HG02642 (cell line): Measurements from ENCODE around the gene CAMKK2.
"Not testable (repeated sequence)": the region's sequence is repeated elsewhere in the genome, so short reads cannot be mapped to it uniquely, and the experiment has no call there.

Source experiments
- ATAC-seq: cut with Tn5 transposase; IDR thresholded peaks from one replicate; pipeline ENCODE4 v1.9.1; 2021; ENCODE audit warnings: mild to moderate bottlenecking; ENCODE audit not compliant: unreplicated experiment, poor library complexity

CAMKK2 gene

GRCh38 chr12:121299662-121300061, 3.2 kb upstream of the CAMKK2 start:
- no peak for ATAC-seq

- not testable (repeated sequence) for ATAC-seq
Observed at GRCh38 chr12:121298411-121298810, 1.9 kb upstream of the CAMKK2 start.

DNA sequence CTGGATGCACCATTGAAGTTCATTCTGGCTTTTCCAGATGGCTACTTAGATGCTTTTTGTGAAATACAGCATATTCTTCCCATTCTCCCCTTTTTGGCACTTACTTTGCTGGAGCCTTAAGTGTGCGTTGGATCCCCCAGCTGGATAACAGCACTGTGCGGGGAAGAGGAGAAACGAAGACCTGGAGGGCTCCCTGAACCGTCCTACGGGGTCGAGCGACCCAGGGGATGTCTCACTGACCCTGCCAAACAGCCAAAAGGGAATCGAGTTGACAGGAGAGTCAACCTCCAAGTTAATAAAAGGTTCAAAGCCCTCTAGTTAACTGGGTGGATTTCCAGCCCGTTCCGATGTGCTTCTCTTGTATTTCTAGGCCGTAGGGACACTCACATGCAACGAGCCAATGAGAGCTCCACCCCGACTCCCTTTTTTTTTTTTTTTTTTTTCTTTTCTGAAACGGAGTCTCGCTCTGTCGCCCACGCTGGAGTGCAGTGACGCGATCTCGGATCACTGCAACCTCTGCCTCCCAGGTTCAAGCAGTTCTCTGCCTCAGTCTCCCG, 1.0 kb upstream of the CAMKK2 start:
- peak; percentile 3 for ATAC-seq

GRCh38 chr12:121295746-121296617, 527 bp downstream of the CAMKK2 start:
- ATAC-seq = peak; percentile 35

GRCh38 chr12:121295116-121295745, 1.3 kb downstream of the CAMKK2 start:
- no peak for ATAC-seq

GRCh38 chr12:121294151-121294889, 2.2 kb downstream of the CAMKK2 start:
- no peak for ATAC-seq

GRCh38 chr12:121293603-121294002, 2.9 kb downstream of the CAMKK2 start:
- no peak for ATAC-seq

DNA sequence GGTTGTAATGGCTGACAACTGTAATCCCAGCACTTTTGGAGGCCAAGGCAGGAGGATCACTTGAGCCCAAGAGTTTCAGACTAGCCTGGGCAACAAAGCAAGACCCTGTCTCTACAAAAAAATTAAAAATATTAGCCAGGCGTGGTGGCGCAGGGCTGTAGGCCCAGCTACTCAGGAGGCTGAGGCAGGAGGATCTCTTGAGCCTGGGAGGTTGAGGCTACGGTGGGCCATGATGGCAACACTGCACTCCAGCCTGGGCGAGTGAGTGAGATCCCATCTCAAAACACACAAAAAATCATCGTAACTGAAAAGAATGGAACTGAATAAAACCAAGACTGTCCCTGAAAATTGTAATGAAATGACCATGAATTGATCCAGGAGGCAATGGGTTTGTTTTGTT, 6.1 kb downstream of the CAMKK2 start:
- no peak for ATAC-seq

DNA sequence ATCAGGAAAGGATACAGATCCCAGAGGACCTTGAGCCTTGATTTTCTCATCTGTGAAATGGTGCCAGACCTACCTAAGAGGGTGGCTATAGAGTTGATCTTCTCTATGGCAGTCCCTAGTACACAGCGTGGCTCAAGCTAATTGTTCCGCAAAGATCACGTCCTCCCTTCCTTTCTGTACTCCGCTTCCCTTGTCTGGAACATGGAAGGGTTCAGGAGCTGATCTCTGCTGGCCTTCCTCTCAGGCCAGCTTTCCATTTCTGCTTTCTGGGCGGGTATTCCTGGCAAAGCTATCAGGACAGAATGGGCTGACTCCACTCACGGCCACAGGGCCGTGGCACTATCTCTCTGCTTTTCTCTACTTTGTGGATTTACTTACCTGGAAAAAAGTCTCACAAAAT, 6.5 kb downstream of the CAMKK2 start:
- no peak for ATAC-seq

DNA sequence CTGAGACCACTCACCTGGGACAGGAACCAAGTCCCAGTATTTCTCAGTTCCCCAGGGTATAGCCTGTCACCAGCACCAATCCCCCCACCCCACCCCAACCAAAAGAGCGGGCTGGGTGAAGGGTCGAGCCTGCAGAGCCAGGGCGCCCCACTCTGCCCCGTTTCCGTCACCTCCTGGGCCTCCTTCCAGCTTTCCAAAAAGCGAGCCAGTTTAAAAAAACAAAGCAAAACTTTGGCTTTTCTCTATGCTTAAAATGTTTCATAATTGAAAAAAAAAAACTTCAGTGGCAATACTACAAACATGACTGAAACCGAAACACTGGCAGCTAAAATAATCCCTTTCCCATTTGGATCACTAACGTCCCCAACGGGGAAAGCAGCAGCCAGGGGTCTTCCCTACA, 7.5 kb downstream of the CAMKK2 start:
- ATAC-seq = no peak

GRCh38 chr12:121288158-121288845, 8.2 kb downstream of the CAMKK2 start:
- ATAC-seq = no peak

- ATAC-seq = no peak
Observed at GRCh38 chr12:121287267-121287954, 9.1 kb downstream of the CAMKK2 start.

- no peak for ATAC-seq
Observed at GRCh38 chr12:121285856-121286255, 10.7 kb downstream of the CAMKK2 start.

DNA sequence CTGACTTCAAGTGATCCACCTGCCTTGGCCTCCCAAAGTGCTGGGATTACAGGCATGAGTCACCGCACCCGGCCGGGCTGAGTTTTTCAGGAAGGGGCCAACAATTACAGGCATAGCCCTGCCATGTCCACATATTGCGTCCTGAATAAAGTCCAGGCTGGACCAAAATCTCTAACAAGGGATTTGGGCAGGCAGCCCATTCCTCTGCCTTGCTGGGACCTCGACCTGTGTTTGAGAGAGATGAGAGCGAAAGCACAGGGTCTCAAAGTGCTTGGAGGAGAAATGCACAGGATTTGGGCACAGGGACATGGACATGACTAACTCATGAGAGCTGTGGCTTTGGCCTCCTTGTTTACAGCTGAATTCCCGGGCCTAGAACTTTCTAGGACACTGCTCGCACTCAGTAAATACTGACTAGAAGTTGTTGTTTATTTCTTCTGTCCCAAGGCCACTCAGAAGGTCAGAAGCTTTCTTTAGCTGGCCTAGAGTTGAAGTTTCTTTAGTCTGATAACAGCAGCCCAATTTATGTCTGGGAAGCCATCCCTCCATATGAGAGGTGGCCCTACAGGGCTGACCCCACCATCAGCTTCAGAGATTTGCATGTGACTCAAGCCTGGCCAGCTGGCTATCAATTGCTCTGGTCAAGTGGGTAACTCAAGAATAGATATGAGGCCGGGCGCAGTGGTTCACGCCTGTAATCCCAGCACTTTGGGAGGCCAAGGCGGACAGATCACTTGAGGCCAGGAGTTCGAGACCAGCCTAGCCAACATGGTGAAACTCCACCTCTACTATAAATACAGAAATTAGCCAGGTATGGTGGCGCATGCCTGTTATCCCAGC, 11.7 kb downstream of the CAMKK2 start:
- no peak for ATAC-seq

DNA sequence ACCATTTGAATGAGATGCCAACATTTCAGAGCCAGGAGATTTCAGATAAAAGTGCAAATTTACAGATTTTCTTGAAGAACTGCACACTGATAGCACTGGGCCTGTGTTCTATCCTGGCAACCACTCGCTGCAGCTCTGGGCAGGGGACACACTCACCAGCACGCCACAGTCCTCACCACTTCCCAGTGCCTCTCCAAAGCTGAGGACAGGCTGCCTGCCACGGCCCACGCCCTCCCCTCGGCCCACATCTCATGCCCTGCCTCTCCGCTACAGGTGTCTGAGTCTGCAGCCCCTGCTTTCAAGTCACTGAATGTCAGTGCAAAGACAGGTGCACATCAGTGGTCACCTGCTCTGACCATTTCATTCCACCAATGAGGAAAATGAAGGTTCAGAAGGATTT, 12.7 kb downstream of the CAMKK2 start:
- no peak for ATAC-seq

- ATAC-seq = no peak
Observed at GRCh38 chr12:121283388-121283787, 13.1 kb downstream of the CAMKK2 start.

DNA sequence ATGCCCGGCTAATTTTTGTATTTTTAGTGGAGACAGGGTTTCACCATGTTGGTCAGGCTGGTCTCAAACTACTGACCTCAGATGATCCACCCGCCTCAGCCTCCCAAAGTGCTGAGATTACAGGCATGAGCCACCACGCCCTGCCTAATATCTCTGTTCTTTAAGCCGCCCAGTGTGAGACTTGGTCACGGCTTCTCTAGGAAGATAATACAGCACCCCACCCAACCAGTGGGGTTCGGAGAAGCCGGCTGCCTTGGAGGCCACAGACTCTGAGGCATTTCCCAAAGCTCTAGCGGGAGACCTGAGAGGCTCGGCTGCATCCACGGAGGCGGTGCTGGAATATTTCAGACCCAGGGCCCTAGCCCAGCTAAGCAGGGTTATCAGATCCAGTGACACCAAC, 13.6 kb downstream of the CAMKK2 start:
- ATAC-seq = not testable (repeated sequence)

GRCh38 chr12:121282072-121282742, 14.3 kb downstream of the CAMKK2 start:
- ATAC-seq = no peak
